Neural cell (in vitro differentiated cells): ENCODE data around the gene CHI3L1. TPM values are rescaled to one million over a fixed set of nuclear protein-coding genes. Genes with fewer than 3 reads are reported as not detected.

Source experiments
- H2AFZ ChIP-seq: fragments of 200-600, 300-800 bp; sonication (generic), shearing (Covaris generic); 2 replicates; pipeline ENCODE4 v1.6.0; 2014; ENCODE audit warnings: low read depth, mild to moderate bottlenecking, antibody characterized with exemption, low read length, moderate library complexity
- H3F3A ChIP-seq: fragments of 200-600 bp; shearing (Covaris generic); 2 replicates; pipeline ENCODE4 v1.6.1; 2016; ENCODE audit warnings: mild to moderate bottlenecking, moderate library complexity, mixed read lengths, antibody characterized with exemption, low read length; ENCODE audit not compliant: insufficient read depth, poor library complexity, severe bottlenecking
- H3K27ac ChIP-seq: fragments of 200-600, 300-800 bp; sonication (generic), shearing (Covaris generic); 2 replicates; pipeline ENCODE4 v1.5.1; 2014; ENCODE audit warnings: mild to moderate bottlenecking, low read length, moderate library complexity
- H3K27me3 ChIP-seq: fragments of 300-800, 200-600 bp; sonication (generic), shearing (Covaris generic); 2 replicates; pipeline ENCODE4 v1.6.0; 2014; ENCODE audit warnings: mild to moderate bottlenecking, low read depth, low read length, moderate library complexity; ENCODE audit not compliant: insufficient read depth
- H3K36me3 ChIP-seq: fragments of 300-800, 200-600 bp; sonication (generic), shearing (Covaris generic); 2 replicates; pipeline ENCODE4 v1.5.1; 2014; ENCODE audit warnings: mild to moderate bottlenecking, antibody characterized with exemption, low read length, moderate library complexity; ENCODE audit not compliant: insufficient read depth
- H3K4me2 ChIP-seq: fragments of 300-800, 200-600 bp; sonication (generic), shearing (Covaris generic); 2 replicates; pipeline ENCODE4 v1.6.0; 2014; ENCODE audit warnings: mild to moderate bottlenecking, low read length
- H3K4me3 ChIP-seq: fragments of 300-800, 200-600 bp; sonication (generic), shearing (Covaris generic); 2 replicates; pipeline ENCODE4 v1.5.1; 2014; ENCODE audit warnings: mild to moderate bottlenecking, low read length, moderate library complexity
- H3K79me2 ChIP-seq: fragments of 200-600 bp; shearing (Covaris generic); replicated peaks from 2 replicates; pipeline ENCODE4 v1.6.0; 2014; ENCODE audit warnings: mild to moderate bottlenecking, low read length, moderate library complexity; ENCODE audit not compliant: insufficient read depth
- H3K9ac ChIP-seq: fragments of 300-800, 200-600 bp; sonication (generic), shearing (Covaris generic); 2 replicates; pipeline ENCODE4 v1.6.1; 2016; ENCODE audit warnings: mild to moderate bottlenecking, low read length, mixed read lengths
- H3K9me2 ChIP-seq: fragments of 200-600 bp; shearing (Covaris generic); 2 replicates; pipeline ENCODE4 v1.6.1; 2016; ENCODE audit warnings: mild to moderate bottlenecking, low read length, mixed read lengths; ENCODE audit not compliant: insufficient read depth
- H3K9me3 ChIP-seq: fragments of 200-600, 300-800 bp; sonication (generic), shearing (Covaris generic); 2 replicates; pipeline ENCODE4 v1.6.1; 2016; ENCODE audit warnings: mild to moderate bottlenecking, mixed run types, low read length, moderate library complexity, mixed read lengths
- H4K20me1 ChIP-seq: fragments of 200-600 bp; shearing (Covaris generic); 2 replicates; pipeline ENCODE4 v1.6.1; 2016; ENCODE audit warnings: mild to moderate bottlenecking, mixed run types; ENCODE audit not compliant: insufficient read depth
- EP300 ChIP-seq: fragments of 450-650 bp; conservative IDR thresholded peaks from 2 replicates; pipeline ENCODE4 v1.6.1; 2014; ENCODE audit warnings: antibody characterized with exemption, mild to moderate bottlenecking, moderate library complexity; ENCODE audit not compliant: poor library complexity, severe bottlenecking
- EZH2 ChIP-seq: fragments of 200-600, 300-800 bp; shearing (Covaris generic), sonication (generic); IDR thresholded peaks from 2 replicates; pipeline ENCODE4 v1.6.1; 2014; ENCODE audit warnings: antibody characterized with exemption, low read length, borderline replicate concordance, mild to moderate bottlenecking; ENCODE audit not compliant: insufficient read depth, poor library complexity, severe bottlenecking
- MXI1 ChIP-seq: fragments of 450-650 bp; conservative IDR thresholded peaks from 2 replicates; pipeline ENCODE4 v1.6.1; 2014; ENCODE audit warnings: antibody characterized with exemption, mild to moderate bottlenecking; ENCODE audit not compliant: poor library complexity, severe bottlenecking
- POLR2AphosphoS5 ChIP-seq: IDR thresholded peaks from 2 replicates; pipeline ENCODE4 v1.6.1; 2012
- RAD21 ChIP-seq: fragments of 450-650 bp; conservative IDR thresholded peaks from 2 replicates; pipeline ENCODE4 v1.6.1; 2014; ENCODE audit warnings: antibody characterized with exemption, mild to moderate bottlenecking, moderate library complexity
- SMC3 ChIP-seq: fragments of 450-650 bp; conservative IDR thresholded peaks from 2 replicates; pipeline ENCODE4 v1.6.1; 2014; ENCODE audit warnings: antibody characterized with exemption, mild to moderate bottlenecking, moderate library complexity; ENCODE audit not compliant: poor library complexity
- TAF1 ChIP-seq: IDR thresholded peaks from 2 replicates; pipeline ENCODE4 v1.6.1; 2012; ENCODE audit warnings: low read depth
- polyA plus RNA-seq: library from polyadenylated mRNA; depleted of rRNA; stranded (reverse); fragments of >200 nt; gene quantifications from 2 replicates; pipeline ENCODE4 v1.2.3, GENCODE V29; 2014
- TF ChIP-seq, protein P1 (sequence below): fragments of 450-650 bp; IDR thresholded peaks from 2 replicates; pipeline ENCODE4 v1.5.1; 2014; ENCODE audit warnings: antibody characterized with exemption, mild to moderate bottlenecking, moderate library complexity; ENCODE audit not compliant: poor library complexity, severe bottlenecking
- TF ChIP-seq, protein P2 (sequence below): IDR thresholded peaks from 2 replicates; pipeline ENCODE4 v1.6.1; 2012; ENCODE audit warnings: borderline replicate concordance

Gene CHI3L1
- polyA plus RNA-seq, 1 donor from 2014 or later, result not detected

DNA sequence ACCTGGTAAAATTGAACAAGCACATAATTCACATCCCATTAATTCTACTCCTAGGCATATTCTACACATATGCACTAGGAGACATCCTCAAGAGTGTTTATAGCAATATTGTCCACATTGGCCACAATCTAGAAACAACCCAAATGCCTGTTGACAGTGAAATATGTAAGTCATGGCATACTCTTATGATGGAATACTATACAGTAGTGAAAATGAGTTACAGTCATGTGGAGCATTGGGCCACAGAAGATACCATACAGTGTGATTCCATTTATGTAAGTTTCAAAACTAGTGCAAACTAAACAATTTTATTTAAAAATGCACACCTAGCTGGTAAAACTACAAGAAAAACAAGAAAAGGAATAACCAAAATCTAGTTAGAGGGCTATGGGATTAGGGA is 23.8 kb upstream of the CHI3L1 start:
- Histone ChIP-seq H4K20me1 (no peaks in the 10 kb centered on the region), H3K9ac (no peak overlapping the region), H3K9me3 (no peaks in the 10 kb centered on the region), H3K27me3 (no peaks in the 10 kb centered on the region), H3K27ac (no peak overlapping the region), H3K9me2 (no peaks in the 10 kb centered on the region), H3K36me3 (no peaks in the 10 kb centered on the region), H3K4me2 (no peak overlapping the region), H2AFZ (no peak overlapping the region), H3K4me3 (no peak overlapping the region), H3K79me2 (no peaks in the 10 kb centered on the region), H3F3A (no peaks in the 10 kb centered on the region)
- TF ChIP-seq RAD21, result no peak
- TF ChIP-seq, protein P1, sequence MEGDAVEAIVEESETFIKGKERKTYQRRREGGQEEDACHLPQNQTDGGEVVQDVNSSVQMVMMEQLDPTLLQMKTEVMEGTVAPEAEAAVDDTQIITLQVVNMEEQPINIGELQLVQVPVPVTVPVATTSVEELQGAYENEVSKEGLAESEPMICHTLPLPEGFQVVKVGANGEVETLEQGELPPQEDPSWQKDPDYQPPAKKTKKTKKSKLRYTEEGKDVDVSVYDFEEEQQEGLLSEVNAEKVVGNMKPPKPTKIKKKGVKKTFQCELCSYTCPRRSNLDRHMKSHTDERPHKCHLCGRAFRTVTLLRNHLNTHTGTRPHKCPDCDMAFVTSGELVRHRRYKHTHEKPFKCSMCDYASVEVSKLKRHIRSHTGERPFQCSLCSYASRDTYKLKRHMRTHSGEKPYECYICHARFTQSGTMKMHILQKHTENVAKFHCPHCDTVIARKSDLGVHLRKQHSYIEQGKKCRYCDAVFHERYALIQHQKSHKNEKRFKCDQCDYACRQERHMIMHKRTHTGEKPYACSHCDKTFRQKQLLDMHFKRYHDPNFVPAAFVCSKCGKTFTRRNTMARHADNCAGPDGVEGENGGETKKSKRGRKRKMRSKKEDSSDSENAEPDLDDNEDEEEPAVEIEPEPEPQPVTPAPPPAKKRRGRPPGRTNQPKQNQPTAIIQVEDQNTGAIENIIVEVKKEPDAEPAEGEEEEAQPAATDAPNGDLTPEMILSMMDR, result no peak
- TF ChIP-seq EP300, result no peak
- no peak for TF ChIP-seq MXI1
- no peak for TF ChIP-seq POLR2AphosphoS5

DNA sequence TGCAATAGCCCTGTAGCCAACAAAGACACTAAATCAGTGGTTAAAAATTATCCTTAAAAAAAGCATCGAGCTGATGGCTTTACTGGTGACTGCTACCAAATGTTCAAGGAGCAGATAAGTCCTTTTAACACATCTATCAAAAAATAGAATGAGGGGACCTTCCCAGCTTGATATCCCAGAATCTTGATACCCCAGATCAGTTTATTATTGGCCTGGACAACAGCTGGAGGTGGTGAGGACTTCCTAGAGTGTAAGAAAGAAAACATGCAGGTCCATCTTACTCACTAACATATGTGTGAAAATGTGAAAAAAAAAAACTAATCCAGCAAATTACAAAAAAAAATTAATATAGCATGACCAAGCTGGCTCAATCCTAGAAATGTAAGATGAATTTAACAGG is 21.7 kb upstream of the CHI3L1 start:
- Histone ChIP-seq H3K9me3 (no peaks in the 10 kb centered on the region), H3K4me3 (no peak overlapping the region), H3K27me3 (no peaks in the 10 kb centered on the region), H3K27ac (no peak overlapping the region), H4K20me1 (no peaks in the 10 kb centered on the region), H3K4me2 (no peak overlapping the region), H3K9me2 (no peaks in the 10 kb centered on the region), H2AFZ (no peak overlapping the region), H3K36me3 (no peaks in the 10 kb centered on the region), H3K79me2 (no peaks in the 10 kb centered on the region), H3F3A (no peaks in the 10 kb centered on the region), H3K9ac (no peak overlapping the region)
- no peak for TF ChIP-seq RAD21
- TF ChIP-seq TAF1, result no peak

DNA sequence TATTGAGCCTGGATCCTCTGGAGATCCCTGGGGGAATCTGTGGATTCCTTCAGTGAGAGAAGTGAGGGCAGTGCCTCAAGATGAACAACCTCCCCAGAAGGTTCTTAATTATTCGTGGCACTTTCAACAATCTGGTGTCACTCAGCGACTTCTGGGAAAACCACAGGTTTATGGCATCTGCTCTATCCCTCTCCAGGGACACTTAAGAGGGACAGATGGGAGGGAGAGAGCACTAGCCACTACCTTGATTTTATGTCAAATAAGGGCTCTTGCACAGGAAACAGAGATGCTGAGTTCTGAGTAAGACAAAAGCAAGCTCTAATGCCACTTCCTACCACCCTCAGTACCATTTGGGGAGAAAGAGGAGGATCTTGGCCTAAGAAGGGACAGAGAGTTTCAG is 21.2 kb upstream of the CHI3L1 start:
- Histone ChIP-seq H3K4me3 (no peak overlapping the region), H3K79me2 (no peaks in the 10 kb centered on the region), H2AFZ (no peak overlapping the region), H3K4me2 (no peak overlapping the region), H3K9ac (no peak overlapping the region), H3K27me3 (no peaks in the 10 kb centered on the region), H4K20me1 (no peaks in the 10 kb centered on the region), H3K36me3 (no peaks in the 10 kb centered on the region), H3F3A (no peaks in the 10 kb centered on the region), H3K9me3 (no peaks in the 10 kb centered on the region), H3K27ac (no peak overlapping the region), H3K9me2 (no peaks in the 10 kb centered on the region)
- no peak for TF ChIP-seq EZH2
- TF ChIP-seq EP300, result no peak
- TF ChIP-seq, protein P1, result no peak
- TF ChIP-seq POLR2AphosphoS5, result no peak
- no peak for TF ChIP-seq TAF1
- TF ChIP-seq, protein P2, sequence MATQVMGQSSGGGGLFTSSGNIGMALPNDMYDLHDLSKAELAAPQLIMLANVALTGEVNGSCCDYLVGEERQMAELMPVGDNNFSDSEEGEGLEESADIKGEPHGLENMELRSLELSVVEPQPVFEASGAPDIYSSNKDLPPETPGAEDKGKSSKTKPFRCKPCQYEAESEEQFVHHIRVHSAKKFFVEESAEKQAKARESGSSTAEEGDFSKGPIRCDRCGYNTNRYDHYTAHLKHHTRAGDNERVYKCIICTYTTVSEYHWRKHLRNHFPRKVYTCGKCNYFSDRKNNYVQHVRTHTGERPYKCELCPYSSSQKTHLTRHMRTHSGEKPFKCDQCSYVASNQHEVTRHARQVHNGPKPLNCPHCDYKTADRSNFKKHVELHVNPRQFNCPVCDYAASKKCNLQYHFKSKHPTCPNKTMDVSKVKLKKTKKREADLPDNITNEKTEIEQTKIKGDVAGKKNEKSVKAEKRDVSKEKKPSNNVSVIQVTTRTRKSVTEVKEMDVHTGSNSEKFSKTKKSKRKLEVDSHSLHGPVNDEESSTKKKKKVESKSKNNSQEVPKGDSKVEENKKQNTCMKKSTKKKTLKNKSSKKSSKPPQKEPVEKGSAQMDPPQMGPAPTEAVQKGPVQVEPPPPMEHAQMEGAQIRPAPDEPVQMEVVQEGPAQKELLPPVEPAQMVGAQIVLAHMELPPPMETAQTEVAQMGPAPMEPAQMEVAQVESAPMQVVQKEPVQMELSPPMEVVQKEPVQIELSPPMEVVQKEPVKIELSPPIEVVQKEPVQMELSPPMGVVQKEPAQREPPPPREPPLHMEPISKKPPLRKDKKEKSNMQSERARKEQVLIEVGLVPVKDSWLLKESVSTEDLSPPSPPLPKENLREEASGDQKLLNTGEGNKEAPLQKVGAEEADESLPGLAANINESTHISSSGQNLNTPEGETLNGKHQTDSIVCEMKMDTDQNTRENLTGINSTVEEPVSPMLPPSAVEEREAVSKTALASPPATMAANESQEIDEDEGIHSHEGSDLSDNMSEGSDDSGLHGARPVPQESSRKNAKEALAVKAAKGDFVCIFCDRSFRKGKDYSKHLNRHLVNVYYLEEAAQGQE, result no peak
- TF ChIP-seq RAD21, result no peak
- no peak for TF ChIP-seq MXI1
- TF ChIP-seq SMC3, result no peak
